H9 (cell line): ENCODE results near the gene FASTKD2. TPM values are rescaled to one million over a fixed set of nuclear protein-coding genes. Genes with fewer than 3 reads are reported as not detected.

Experiments used
- DNase-seq: peaks from one replicate; pipeline ENCODE4 v3.0.0-alpha.2; 2017
- H2AFZ ChIP-seq: one replicate; pipeline ENCODE4 v1.6.1; 2013; ENCODE audit warnings: mild to moderate bottlenecking, low read length, control low read depth, moderate library complexity
- H2AK5ac ChIP-seq: 2 replicates; pipeline ENCODE4 v1.6.1; 2013; ENCODE audit warnings: low read length, control low read depth, mixed read lengths; ENCODE audit not compliant: insufficient read length
- H2BK120ac ChIP-seq: one replicate; pipeline ENCODE4 v1.6.1; 2013; ENCODE audit warnings: low read depth, mild to moderate bottlenecking, low read length, control low read depth, inconsistent platforms; ENCODE audit not compliant: poor library complexity, severe bottlenecking
- H2BK12ac ChIP-seq: 2 replicates; pipeline ENCODE4 v1.6.1; 2013; ENCODE audit warnings: low read length, control low read depth, mixed read lengths, low read depth; ENCODE audit not compliant: insufficient read length
- H2BK15ac ChIP-seq: 2 replicates; pipeline ENCODE4 v1.6.1; 2013; ENCODE audit warnings: low read depth, low read length, control low read depth
- H2BK20ac ChIP-seq: one replicate; pipeline ENCODE4 v1.6.1; 2013; ENCODE audit warnings: low read depth, mild to moderate bottlenecking, low read length, control low read depth, inconsistent platforms; ENCODE audit not compliant: poor library complexity, severe bottlenecking
- H2BK5ac ChIP-seq: 2 replicates; pipeline ENCODE4 v1.6.1; 2013; ENCODE audit warnings: low read length, control low read depth, mixed read lengths; ENCODE audit not compliant: insufficient read length
- H3K14ac ChIP-seq: 2 replicates; pipeline ENCODE4 v1.6.1; 2013; ENCODE audit warnings: low read length, control low read depth; ENCODE audit not compliant: insufficient read depth
- H3K18ac ChIP-seq: 2 replicates; pipeline ENCODE4 v1.6.1; 2013; ENCODE audit warnings: low read depth, mild to moderate bottlenecking, mixed read lengths, low read length, control low read depth; ENCODE audit not compliant: insufficient read length
- H3K23ac ChIP-seq: 2 replicates; pipeline ENCODE4 v1.6.1; 2013; ENCODE audit warnings: low read length, control low read depth, mixed read lengths, low read depth; ENCODE audit not compliant: insufficient read length
- H3K23me2 ChIP-seq: 2 replicates; pipeline ENCODE4 v1.6.1; 2013; ENCODE audit warnings: low read depth, mild to moderate bottlenecking, mixed read lengths, low read length, control low read depth; ENCODE audit not compliant: insufficient read length, poor library complexity, severe bottlenecking
- H3K27ac ChIP-seq: 2 replicates; pipeline ENCODE4 v1.5.1; 2013; ENCODE audit warnings: low read length, control low read depth, mixed read lengths, low read depth; ENCODE audit not compliant: insufficient read length
- H3K27me3 ChIP-seq: 2 replicates; pipeline ENCODE4 v1.6.1; 2013; ENCODE audit warnings: low read length, control low read depth, inconsistent platforms; ENCODE audit not compliant: insufficient read depth
- H3K4ac ChIP-seq: 2 replicates; pipeline ENCODE4 v1.6.1; 2013; ENCODE audit warnings: low read depth, mild to moderate bottlenecking, control low read depth, inconsistent platforms, low read length, moderate library complexity
- H3K4me1 ChIP-seq: 2 replicates; pipeline ENCODE4 v1.6.1; 2013; ENCODE audit warnings: low read length, control low read depth, inconsistent platforms; ENCODE audit not compliant: insufficient read depth
- H3K4me2 ChIP-seq: 2 replicates; pipeline ENCODE4 v1.6.1; 2013; ENCODE audit warnings: low read length, control low read depth, mixed read lengths; ENCODE audit not compliant: insufficient read length, insufficient read depth
- H3K56ac ChIP-seq: 2 replicates; pipeline ENCODE4 v1.6.1; 2013; ENCODE audit warnings: low read depth, mild to moderate bottlenecking, mixed read lengths, low read length, control low read depth; ENCODE audit not compliant: insufficient read length
- H3K79me1 ChIP-seq: 2 replicates; pipeline ENCODE4 v1.6.1; 2013; ENCODE audit warnings: low read depth, mild to moderate bottlenecking, moderate library complexity, low read length, control low read depth, inconsistent platforms; ENCODE audit not compliant: insufficient read depth, poor library complexity, severe bottlenecking
- H3K79me2 ChIP-seq: 2 replicates; pipeline ENCODE4 v1.6.1; 2013; ENCODE audit warnings: low read length, control low read depth, inconsistent platforms; ENCODE audit not compliant: insufficient read depth
- H3K9ac ChIP-seq: 2 replicates; pipeline ENCODE4 v1.6.1; 2013; ENCODE audit warnings: low read length, control low read depth, mixed read lengths; ENCODE audit not compliant: insufficient read length; ENCODE audit errors: extremely low read depth
- H3K9me3 ChIP-seq: one replicate; pipeline ENCODE4 v1.6.1; 2013; ENCODE audit warnings: low read depth, low read length, inconsistent platforms; ENCODE audit not compliant: control insufficient read depth
- H3T11ph ChIP-seq: one replicate; pipeline ENCODE4 v1.6.1; 2013; ENCODE audit warnings: mild to moderate bottlenecking, low read length, control low read depth, inconsistent platforms
- H4K20me1 ChIP-seq: one replicate; pipeline ENCODE4 v1.6.1; 2013; ENCODE audit not compliant: control insufficient read depth, insufficient read length, insufficient read depth
- H4K5ac ChIP-seq: 2 replicates; pipeline ENCODE4 v1.6.1; 2013; ENCODE audit warnings: low read depth, mild to moderate bottlenecking, mixed read lengths, low read length, control low read depth; ENCODE audit not compliant: insufficient read length
- H4K8ac ChIP-seq: replicated peaks from 2 replicates; pipeline ENCODE4 v1.6.1; 2013; ENCODE audit warnings: low read length, control low read depth, mixed read lengths, low read depth; ENCODE audit not compliant: insufficient read length
- H4K91ac ChIP-seq: 2 replicates; pipeline ENCODE4 v1.6.1; 2013; ENCODE audit warnings: low read depth, mild to moderate bottlenecking, moderate library complexity, mixed read lengths, low read length, control low read depth; ENCODE audit not compliant: insufficient read length
- H3K27ac Mint-ChIP-seq, 3 experiments: 2 replicates in 2 of 3; 3 replicates in 1 of 3; pipeline ENCODE4 v1.8.0; 2020 to 2021; ENCODE audit warnings: mixed read lengths in 3 of 3, mild to moderate bottlenecking in 1 of 3, moderate library complexity in 1 of 3
- H3K27me3 Mint-ChIP-seq: 2 replicates; pipeline ENCODE4 v1.8.0; 2021; ENCODE audit warnings: low read depth, mild to moderate bottlenecking, moderate library complexity, mixed read lengths
- H3K36me3 Mint-ChIP-seq, 3 experiments: 2 replicates in 2 of 3; 3 replicates in 1 of 3; pipeline ENCODE4 v1.8.0; 2020 to 2021; ENCODE audit warnings: low read depth in 3 of 3, mixed read lengths in 3 of 3; ENCODE audit not compliant: insufficient read depth in 1 of 3
- H3K4me1 Mint-ChIP-seq, 2 experiments: 2 replicates each; pipeline ENCODE4 v1.8.0; 2020; ENCODE audit warnings: mixed read lengths in 2 of 2
- H3K4me3 Mint-ChIP-seq, 2 experiments: 2 replicates in 1 of 2; 3 replicates in 1 of 2; pipeline ENCODE4 v1.8.0; 2020 to 2021; ENCODE audit warnings: mild to moderate bottlenecking in 2 of 2, mixed read lengths in 2 of 2, moderate library complexity in 1 of 2
- H3K9me3 Mint-ChIP-seq, 2 experiments: 2 replicates in 1 of 2; 3 replicates in 1 of 2; pipeline ENCODE4 v1.8.0; 2020; ENCODE audit warnings: mild to moderate bottlenecking in 2 of 2, mixed read lengths in 2 of 2, moderate library complexity in 1 of 2
- CTCF ChIP-seq: fragments of 200-600 bp; sonication (generic); conservative IDR thresholded peaks from 3 replicates; pipeline ENCODE4 v1.8.0; 2021; ENCODE audit warnings: antibody characterized with exemption, mild to moderate bottlenecking
- WGBS: extraction: QIAGEN DNeasy Blood & Tissue Kit; methylation state at CpG from one replicate; pipeline ENCODE4 v1.1.7; 2013; ENCODE audit warnings: missing lambda C conversion rate, low lambda C conversion rate, mixed read lengths; ENCODE audit not compliant: insufficient read length; ENCODE audit errors: extremely low coverage; 5-methylcytosine and 5-hydroxymethylcytosine counted together
- total RNA-seq: library from RNA; stranded (reverse); gene quantifications from 2 replicates; pipeline ENCODE4 v1.2.1, GENCODE V29; 2021

Gene FASTKD2
- total RNA-seq, 1 experiment from 2014 or later = 39.2 TPM

- Mint-ChIP-seq H3K36me3 (peaks cover 16 to 36% (median 29%) of the 10 kb centered on the region in 3 experiments), H3K27ac (peak overlapping the region; percentile 85 to 99 (median 95)), H3K27me3 (no peaks in the 10 kb centered on the region), H3K4me3 (peak overlapping the region; percentile 96 to 97), H3K9me3 (no peaks in the 10 kb centered on the region), H3K4me1 (peaks cover 9 to 11% of the 10 kb centered on the region in 2 experiments)
- Histone ChIP-seq H2BK12ac (no peak overlapping the region), H2BK120ac (no peak overlapping the region), H4K5ac (no peak overlapping the region), H3K79me2 (no peaks in the 10 kb centered on the region), H4K8ac (no peak overlapping the region), H3K9ac (peak overlapping the region; percentile 88), H3K23ac (no peak overlapping the region), H4K91ac (no peak overlapping the region), H2BK20ac (no peak overlapping the region), H2BK5ac (no peak overlapping the region), H3K56ac (no peak overlapping the region), H3K9me3 (no peaks in the 10 kb centered on the region), H3K79me1 (no peaks in the 10 kb centered on the region), H3K27me3 (no peaks in the 10 kb centered on the region), H4K20me1 (no peaks in the 10 kb centered on the region), H3T11ph (no peak overlapping the region), H3K14ac (no peak overlapping the region), H3K18ac (no peak overlapping the region), H2AK5ac (no peak overlapping the region), H3K4ac (no peak overlapping the region), H3K4me2 (peak overlapping the region; percentile 42), H3K27ac (no peak overlapping the region), H3K23me2 (peaks cover 5% of the 10 kb centered on the region), H2AFZ (no peak overlapping the region), H3K4me1 (no peaks in the 10 kb centered on the region), H2BK15ac (no peak overlapping the region)
- no CpG with 5 or more reads among the region's 12 CpGs for WGBS
- no peak for DNase-seq
- TF ChIP-seq CTCF = no peak
These were observed 888 bp downstream of the FASTKD2 start for GRCh38 chr2:206766057-206766930.
